Measurements from ENCODE around the gene CREB3L2.
"Not testable (repeated sequence)": the region's sequence is repeated elsewhere in the genome, so short reads cannot be mapped to it uniquely, and the experiment has no call there.

CREB3L2 gene

GRCh38 chr7:137839903-137840779 is 161.7 kb downstream of the CREB3L2 start:
- no peak for DNase-seq (ENCODE audit: low spot score)
- TF ChIP-seq, protein P1, sequence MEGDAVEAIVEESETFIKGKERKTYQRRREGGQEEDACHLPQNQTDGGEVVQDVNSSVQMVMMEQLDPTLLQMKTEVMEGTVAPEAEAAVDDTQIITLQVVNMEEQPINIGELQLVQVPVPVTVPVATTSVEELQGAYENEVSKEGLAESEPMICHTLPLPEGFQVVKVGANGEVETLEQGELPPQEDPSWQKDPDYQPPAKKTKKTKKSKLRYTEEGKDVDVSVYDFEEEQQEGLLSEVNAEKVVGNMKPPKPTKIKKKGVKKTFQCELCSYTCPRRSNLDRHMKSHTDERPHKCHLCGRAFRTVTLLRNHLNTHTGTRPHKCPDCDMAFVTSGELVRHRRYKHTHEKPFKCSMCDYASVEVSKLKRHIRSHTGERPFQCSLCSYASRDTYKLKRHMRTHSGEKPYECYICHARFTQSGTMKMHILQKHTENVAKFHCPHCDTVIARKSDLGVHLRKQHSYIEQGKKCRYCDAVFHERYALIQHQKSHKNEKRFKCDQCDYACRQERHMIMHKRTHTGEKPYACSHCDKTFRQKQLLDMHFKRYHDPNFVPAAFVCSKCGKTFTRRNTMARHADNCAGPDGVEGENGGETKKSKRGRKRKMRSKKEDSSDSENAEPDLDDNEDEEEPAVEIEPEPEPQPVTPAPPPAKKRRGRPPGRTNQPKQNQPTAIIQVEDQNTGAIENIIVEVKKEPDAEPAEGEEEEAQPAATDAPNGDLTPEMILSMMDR (IDR thresholded peaks at IDR 0.05; ENCODE audit: borderline replicate concordance, control extremely low read depth, extremely low read depth, insufficient read depth, missing control alignments): no peak
- in situ Hi-C loops (cut with MboI; ENCODE audit: low sequenced_read_pairs, unreplicated experiment): no loop called here

GRCh38 chr7:137838706-137839315 is 163.1 kb downstream of the CREB3L2 start:
- in situ Hi-C loops (cut with MboI; ENCODE audit: low sequenced_read_pairs, unreplicated experiment): no loop called here
- TF ChIP-seq, protein P1 (IDR thresholded peaks at IDR 0.05; ENCODE audit: borderline replicate concordance, control extremely low read depth, extremely low read depth, insufficient read depth, missing control alignments): no peak
- no peak for DNase-seq (ENCODE audit: low spot score)

- in situ Hi-C loops (cut with MboI; ENCODE audit: low sequenced_read_pairs, unreplicated experiment): no loop called here
- no peak for DNase-seq (ENCODE audit: low spot score)
- TF ChIP-seq, protein P1 (IDR thresholded peaks at IDR 0.05; ENCODE audit: borderline replicate concordance, control extremely low read depth, extremely low read depth, insufficient read depth, missing control alignments): no peak
These were observed 165.3 kb downstream of the CREB3L2 start for GRCh38 chr7:137836541-137836940.

GRCh38 chr7:137836113-137836509 is 165.8 kb downstream of the CREB3L2 start:
- TF ChIP-seq, protein P1 (IDR thresholded peaks at IDR 0.05; ENCODE audit: borderline replicate concordance, control extremely low read depth, extremely low read depth, insufficient read depth, missing control alignments): no peak
- DNase-seq (ENCODE audit: low spot score): no peak
- in situ Hi-C loops (cut with MboI; ENCODE audit: low sequenced_read_pairs, unreplicated experiment): no loop called here

- TF ChIP-seq, protein P1 (IDR thresholded peaks at IDR 0.05; ENCODE audit: borderline replicate concordance, control extremely low read depth, extremely low read depth, insufficient read depth, missing control alignments): no peak
- DNase-seq (ENCODE audit: low spot score): no peak
These were observed 166.3 kb downstream of the CREB3L2 start for GRCh38 chr7:137835486-137836112.

GRCh38 chr7:137834552-137834951 is 167.3 kb downstream of the CREB3L2 start:
- DNase-seq (ENCODE audit: low spot score): no peak
- in situ Hi-C loops (cut with MboI; ENCODE audit: low sequenced_read_pairs, unreplicated experiment): no loop called here
- TF ChIP-seq, protein P1 (IDR thresholded peaks at IDR 0.05; ENCODE audit: borderline replicate concordance, control extremely low read depth, extremely low read depth, insufficient read depth, missing control alignments): no peak

More at GRCh38 chr7:137835486-137836112, 166.3 kb downstream of the CREB3L2 start:
- in situ Hi-C loops (cut with MboI; ENCODE audit: low sequenced_read_pairs, unreplicated experiment): no loop called here

GRCh38 chr7:137832990-137833389 is 168.9 kb downstream of the CREB3L2 start:
- DNase-seq (ENCODE audit: low spot score); in situ Hi-C loops (cut with MboI; ENCODE audit: low sequenced_read_pairs, unreplicated experiment): not testable (repeated sequence)

All from GM13976 (cell line).